ENCODE measurements around the gene N4BP2.

- TF ChIP-seq CTCF (IDR thresholded peaks at IDR 0.05): no peak
- no peak for TF ChIP-seq POLR2A (IDR thresholded peaks at IDR 0.05)
- no peak for TF ChIP-seq EP300 (IDR thresholded peaks at IDR 0.05)
Measured at GRCh38 chr4:40070387-40070786, 13.7 kb downstream of the N4BP2 start.

All from ovary (tissue), 3 donors.